ENCODE data around the gene SNX27. TPM values are rescaled to one million over a fixed set of nuclear protein-coding genes. Genes with fewer than 3 reads are reported as not detected.

Gene SNX27
- total RNA-seq, 1 experiment from 2014 or later, result 56.0 TPM

GRCh38 chr1:151593730-151594129 lies 18.1 kb upstream of the SNX27 start (continued):
- TF ChIP-seq GABPB1 (CRISPR knock-in tag; IDR thresholded peaks at IDR 0.05) (no peak), ATF6 (CRISPR knock-in tag; IDR thresholded peaks at IDR 0.05) (no peak), ZNF219 (CRISPR knock-in tag; IDR thresholded peaks at IDR 0.05; ENCODE audit: borderline replicate concordance) (no peak), E2F4 (CRISPR knock-in tag; IDR thresholded peaks at IDR 0.05; ENCODE audit: borderline replicate concordance, low read depth) (no peak), ZBTB43 (CRISPR knock-in tag; IDR thresholded peaks at IDR 0.05) (no peak)

GRCh38 chr1:151594143-151594625 lies 17.7 kb upstream of the SNX27 start:
- POLR2A ChIA-PET, result interaction anchor here (0.6 to 1.3 kb wide), 3 partner anchors 23 to 55 kb away, joined by 4 to 6 read pairs (median 5); no protein-coding TSS in a partner anchor
- TF ChIP-seq ATF2 (CRISPR knock-in tag; IDR thresholded peaks at IDR 0.05; ENCODE audit: borderline replicate concordance, low read depth) (no peak), TEAD1 (CRISPR knock-in tag; IDR thresholded peaks at IDR 0.05) (no peak), FOXJ3 (CRISPR knock-in tag; IDR thresholded peaks at IDR 0.05; ENCODE audit: borderline replicate concordance) (no peak), KAT7 (CRISPR knock-in tag; IDR thresholded peaks at IDR 0.05; ENCODE audit: borderline replicate concordance) (no peak), IRF2 (CRISPR knock-in tag; IDR thresholded peaks at IDR 0.05; ENCODE audit: borderline replicate concordance, low read depth) (no peak), ZBTB43 (CRISPR knock-in tag; IDR thresholded peaks at IDR 0.05) (no peak), JAZF1 (CRISPR knock-in tag; IDR thresholded peaks at IDR 0.05) (no peak), MYBL2 (CRISPR knock-in tag; IDR thresholded peaks at IDR 0.05) (no peak), NFYB (CRISPR knock-in tag; conservative IDR thresholded peaks at IDR 0.05; ENCODE audit: low read depth) (no peak), ZNF219 (CRISPR knock-in tag; IDR thresholded peaks at IDR 0.05; ENCODE audit: borderline replicate concordance) (no peak), MAX (CRISPR knock-in tag; IDR thresholded peaks at IDR 0.05) (0 out of 2 replicates have a peak, but pooled peaks have one; percentile 34), PRDM15 (CRISPR knock-in tag; IDR thresholded peaks at IDR 0.05) (peak; percentile 37; the same call in 1 of the 2 replicates), CREM (CRISPR knock-in tag; IDR thresholded peaks at IDR 0.05) (no peak), CTCF (IDR thresholded peaks at IDR 0.05) (peak; percentile 79), NFE2L1 (CRISPR knock-in tag; IDR thresholded peaks at IDR 0.05) (no peak), TEAD4 (CRISPR knock-in tag; IDR thresholded peaks at IDR 0.05) (no peak), RELA (CRISPR knock-in tag; IDR thresholded peaks at IDR 0.05; ENCODE audit: borderline replicate concordance) (no peak), SMAD3 (CRISPR knock-in tag; IDR thresholded peaks at IDR 0.05; ENCODE audit: borderline replicate concordance) (no peak)

More at GRCh38 chr1:151594143-151594625, 17.7 kb upstream of the SNX27 start:
- H3K27me3 Mint-ChIP-seq (ENCODE audit: low read depth), result peaks cover 7% of the 10 kb centered on the region
- H3K4me3 Mint-ChIP-seq, result peak overlapping the region; percentile 86
- peaks cover 9% of the 10 kb centered on the region; the same call in 1 of the 2 replicates for H3K36me3 Mint-ChIP-seq
- peak overlapping the region; percentile 89 for H3K27ac Mint-ChIP-seq
- ATAC-seq (peak; percentile 97), DNase-seq (ENCODE audit: low spot score) (peak; percentile 95)
- peaks cover 31% of the 10 kb centered on the region for H3K9me3 Mint-ChIP-seq
- H3K4me1 Mint-ChIP-seq, result peaks cover 10% of the 10 kb centered on the region
- CTCF ChIA-PET, result interaction anchor here (0.6 to 2.0 kb wide), 47 partner anchors 9 to 313 kb away, joined by 3 to 22 read pairs (median 5); partner anchors contain the start of genes C2CD4D, CELF3, CGN and MRPL9

All from WTC11 (cell line).